PC-9 (cell line): ENCODE measurements around the gene TMEM119.

Source experiments
- CTCF ChIP-seq: fragments of 200-600 bp; sonication (generic); conservative IDR thresholded peaks from 2 replicates; pipeline ENCODE4 v1.6.1; 2017; ENCODE audit warnings: mixed run types, antibody characterized with exemption, mild to moderate bottlenecking, moderate library complexity
- EZH2 ChIP-seq: fragments of 200-600 bp; sonication (generic); IDR thresholded peaks from 2 replicates; pipeline ENCODE4 v1.8.0; 2017; ENCODE audit warnings: antibody characterized with exemption, low read depth

DNA sequence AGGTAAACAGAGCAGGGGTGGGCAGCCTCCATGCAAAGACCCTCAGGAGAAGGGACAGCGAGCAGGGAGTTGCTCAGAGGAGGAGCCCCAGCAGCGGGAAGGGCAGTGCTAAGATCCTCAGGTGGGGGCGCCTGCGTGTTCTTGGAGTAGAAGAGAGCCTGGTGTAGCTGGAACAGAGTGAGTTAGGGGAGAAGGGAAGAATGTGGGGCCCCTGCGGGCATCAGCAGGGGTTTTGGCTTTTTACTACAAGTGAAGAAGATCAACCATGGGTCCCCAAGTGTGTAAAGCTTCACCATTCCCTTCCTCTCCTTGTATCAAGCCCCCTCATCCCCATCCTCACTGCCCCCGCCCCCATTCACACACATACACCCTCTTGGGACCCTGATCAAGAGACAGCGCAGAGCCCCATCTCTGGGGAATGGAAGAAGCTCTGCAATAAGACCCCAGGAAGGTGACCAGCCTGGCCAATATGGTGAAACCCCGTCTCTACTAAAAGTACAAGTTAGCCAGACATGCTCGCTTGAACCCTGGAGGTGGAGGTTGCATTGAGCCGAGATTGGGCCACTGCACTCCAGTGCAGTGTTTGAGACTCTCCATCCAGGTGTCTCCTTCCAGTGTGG, 10.2 kb upstream of the TMEM119 start:
- no peak for TF ChIP-seq CTCF
- no peak for TF ChIP-seq EZH2
